ACC112 (cell line): ENCODE data around the gene SORT1.
"Not testable (repeated sequence)": the region's sequence is repeated elsewhere in the genome, so short reads cannot be mapped to it uniquely, and the experiment has no call there.

Experiments
- H2AFZ ChIP-seq: fragments of 200-600 bp; sonication (generic); one replicate; pipeline ENCODE4 v1.6.0; 2017; ENCODE audit warnings: antibody characterized with exemption, low read length; ENCODE audit not compliant: unreplicated experiment
- H3K27ac ChIP-seq: fragments of 200-600 bp; sonication (generic); 2 replicates; pipeline ENCODE4 v1.5.1; 2014; ENCODE audit warnings: low read depth, mild to moderate bottlenecking, antibody characterized with exemption, low read length, moderate library complexity
- H3K27me3 ChIP-seq: fragments of 200-600 bp; sonication (generic); 2 replicates; pipeline ENCODE4 v1.6.1; 2014; ENCODE audit warnings: mild to moderate bottlenecking, antibody characterized with exemption, low read length, moderate library complexity, mixed read lengths; ENCODE audit not compliant: insufficient read depth
- H3K36me3 ChIP-seq: fragments of 200-600 bp; sonication (generic); 2 replicates; pipeline ENCODE4 v1.6.1; 2016; ENCODE audit warnings: mild to moderate bottlenecking, antibody characterized with exemption, low read length, moderate library complexity, mixed read lengths; ENCODE audit not compliant: insufficient read depth
- H3K4me1 ChIP-seq: fragments of 200-600 bp; sonication (generic); one replicate; pipeline ENCODE4 v1.6.1; 2016; ENCODE audit warnings: low read length, mixed read lengths; ENCODE audit not compliant: insufficient read depth, unreplicated experiment, control insufficient read depth
- H3K4me3 ChIP-seq: fragments of 200-600 bp; sonication (generic); 2 replicates; pipeline ENCODE4 v1.5.1; 2014; ENCODE audit warnings: mild to moderate bottlenecking, low read depth, low read length
- H3K79me2 ChIP-seq: fragments of 200-600 bp; sonication (generic); one replicate; pipeline ENCODE4 v1.6.0; 2016; ENCODE audit warnings: low read length; ENCODE audit not compliant: control insufficient read depth, unreplicated experiment, insufficient read depth

SORT1 gene

DNA sequence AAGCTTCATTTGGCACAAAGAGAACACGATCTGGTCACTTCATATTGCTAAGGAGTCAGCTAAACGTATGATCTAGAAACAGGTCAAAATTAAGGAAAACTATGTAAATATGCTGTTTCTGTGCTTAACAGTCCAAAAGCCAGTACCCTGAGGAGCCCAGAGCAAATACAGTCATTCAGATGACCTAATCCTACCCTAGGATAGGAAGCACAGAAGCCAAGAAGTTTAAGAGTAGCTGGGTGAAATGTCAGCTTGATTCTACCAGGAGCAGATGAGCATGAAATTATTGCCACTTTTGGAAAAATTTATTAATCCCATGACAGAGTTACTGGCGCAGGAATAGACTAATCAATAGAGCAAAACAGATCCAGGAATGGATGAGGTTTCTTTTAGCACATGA lies 18.3 kb downstream of the SORT1 start:
- no peaks in the 10 kb centered on the region for H3K36me3 ChIP-seq
- H3K4me1 ChIP-seq: peaks cover 36% of the 10 kb centered on the region
- no peak overlapping the region for H3K4me3 ChIP-seq
- H2AFZ ChIP-seq: no peak overlapping the region
- H3K79me2 ChIP-seq: no peaks in the 10 kb centered on the region
- no peaks in the 10 kb centered on the region for H3K27me3 ChIP-seq
- peak overlapping the region; percentile 68 for H3K27ac ChIP-seq

DNA sequence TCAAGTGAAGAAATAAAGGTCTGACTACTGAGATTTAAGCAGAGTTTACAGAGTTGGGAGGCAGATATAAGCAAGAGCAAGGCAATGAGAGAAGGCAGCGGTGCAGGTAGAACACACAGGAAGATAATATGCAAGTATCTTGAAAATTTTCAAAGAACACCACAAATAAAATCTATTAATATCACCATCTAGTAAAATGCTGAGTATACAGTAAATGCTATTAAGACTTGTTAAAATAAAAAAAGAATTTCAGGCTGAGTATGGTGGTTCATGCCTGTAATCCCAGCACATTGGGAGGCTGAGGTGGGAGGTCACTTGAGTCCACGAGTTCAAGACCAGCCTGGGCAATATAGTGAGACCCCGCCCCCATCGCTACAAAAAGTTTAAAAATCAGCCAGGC lies 20.0 kb downstream of the SORT1 start:
- peaks cover 21% of the 10 kb centered on the region for H3K4me1 ChIP-seq
- H3K27ac ChIP-seq: peak overlapping the region; percentile 67
- H2AFZ ChIP-seq: no peak overlapping the region
- H3K27me3 ChIP-seq: no peaks in the 10 kb centered on the region
- no peaks in the 10 kb centered on the region for H3K36me3 ChIP-seq
- H3K79me2 ChIP-seq: peaks cover 3% of the 10 kb centered on the region
- no peak overlapping the region for H3K4me3 ChIP-seq

DNA sequence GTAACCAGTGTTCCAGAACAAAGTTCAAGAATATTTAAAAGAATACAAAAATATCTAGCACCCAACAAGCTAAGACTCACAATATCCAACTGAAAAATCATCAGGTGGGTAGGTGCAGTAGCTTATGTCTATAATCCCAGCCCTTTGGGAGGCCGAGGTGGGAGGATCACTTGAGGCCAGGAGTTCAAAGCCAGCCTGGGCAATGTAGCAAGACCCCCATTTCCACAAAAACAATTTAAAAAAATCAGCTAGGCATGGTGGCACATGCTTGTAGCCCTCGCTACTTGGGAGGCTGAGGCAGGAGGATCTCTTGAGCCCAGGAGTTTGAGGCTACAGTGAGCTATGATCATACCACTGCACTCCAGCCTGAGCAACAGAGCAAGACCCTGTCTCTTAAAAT lies 24.0 kb downstream of the SORT1 start:
- H3K36me3 ChIP-seq, H3K79me2 ChIP-seq, H2AFZ ChIP-seq, H3K27ac ChIP-seq, H3K27me3 ChIP-seq, H3K4me3 ChIP-seq: not testable (repeated sequence)
- peaks cover 41% of the 10 kb centered on the region for H3K4me1 ChIP-seq

DNA sequence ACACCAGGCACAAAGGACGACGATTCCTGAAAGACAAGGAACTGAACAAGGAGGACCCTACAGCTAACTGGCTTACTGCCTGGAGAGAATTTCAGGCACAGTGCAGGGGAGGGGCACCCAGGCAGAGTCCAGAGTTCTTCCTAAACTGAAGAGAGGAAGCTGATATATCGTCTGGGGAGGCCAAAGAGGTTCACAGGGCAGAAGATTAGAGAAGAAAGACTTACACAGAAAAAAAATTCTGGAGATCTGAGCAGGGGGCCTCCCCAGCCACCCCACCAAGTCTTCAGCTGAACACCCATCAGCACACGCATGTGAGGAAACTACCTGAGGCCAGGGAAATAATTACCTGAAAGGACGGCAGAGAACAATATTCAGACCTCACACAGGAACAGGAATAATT lies 24.6 kb downstream of the SORT1 start:
- peaks cover 44% of the 10 kb centered on the region for H3K4me1 ChIP-seq
- no peaks in the 10 kb centered on the region for H3K36me3 ChIP-seq
- no peak overlapping the region for H2AFZ ChIP-seq
- H3K27ac ChIP-seq: no peak overlapping the region
- H3K27me3 ChIP-seq: no peaks in the 10 kb centered on the region
- peaks cover 3% of the 10 kb centered on the region for H3K79me2 ChIP-seq
- no peak overlapping the region for H3K4me3 ChIP-seq

- H3K4me3 ChIP-seq: no peak overlapping the region
- peak overlapping the region; percentile 94 for H3K27ac ChIP-seq
- H3K79me2 ChIP-seq: peaks cover 3% of the 10 kb centered on the region
- H3K4me1 ChIP-seq: peaks cover 41% of the 10 kb centered on the region
- H3K27me3 ChIP-seq: no peaks in the 10 kb centered on the region
- H2AFZ ChIP-seq: no peak overlapping the region
- no peaks in the 10 kb centered on the region for H3K36me3 ChIP-seq
Observed at GRCh38 chr1:109372281-109372680, 25.4 kb downstream of the SORT1 start.

- Histone ChIP-seq H2AFZ (peak overlapping the region; percentile 26), H3K4me3 (peak overlapping the region; percentile 51), H3K36me3 (no peaks in the 10 kb centered on the region), H3K4me1 (peaks cover 41% of the 10 kb centered on the region), H3K27me3 (no peaks in the 10 kb centered on the region), H3K27ac (peak overlapping the region; percentile 94), H3K79me2 (peaks cover 3% of the 10 kb centered on the region)
Observed at GRCh38 chr1:109371341-109371739, 26.4 kb downstream of the SORT1 start.

DNA sequence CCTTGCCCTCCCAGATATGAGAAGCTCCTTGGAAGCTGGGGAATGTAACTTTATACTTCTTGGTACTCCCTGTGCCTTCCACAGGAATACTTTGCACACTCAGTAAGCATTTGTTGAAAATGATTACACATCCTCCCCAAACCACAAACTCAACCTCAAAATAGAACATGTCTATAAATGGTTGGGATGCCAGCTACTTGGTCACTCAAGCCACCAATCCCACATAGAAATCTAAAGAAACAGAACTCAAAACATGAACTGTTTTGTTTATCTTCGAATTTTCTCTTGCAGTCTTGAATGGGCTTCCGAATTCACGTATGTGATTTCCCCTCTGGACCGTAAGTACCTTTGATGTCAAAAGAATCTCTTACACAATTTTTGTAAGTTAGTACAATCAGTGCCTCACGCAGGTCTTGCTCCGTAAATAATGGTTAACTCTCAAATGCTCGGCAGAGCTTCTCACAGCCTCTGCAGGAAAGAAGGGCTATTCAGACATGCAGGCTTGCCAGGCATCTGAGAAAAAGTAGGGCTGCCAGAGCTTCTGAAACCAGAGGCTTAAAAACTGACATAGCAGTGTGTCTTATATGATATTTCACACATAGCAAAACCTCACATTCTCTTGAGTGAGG lies 26.9 kb downstream of the SORT1 start:
- Histone ChIP-seq H3K4me1 (peaks cover 45% of the 10 kb centered on the region), H2AFZ (peak overlapping the region; percentile 26), H3K27me3 (no peaks in the 10 kb centered on the region), H3K27ac (peak overlapping the region; percentile 94), H3K4me3 (peak overlapping the region; percentile 51), H3K36me3 (no peaks in the 10 kb centered on the region), H3K79me2 (peaks cover 3% of the 10 kb centered on the region)

- H3K79me2 ChIP-seq: peaks cover 3% of the 10 kb centered on the region
- peak overlapping the region; percentile 94 for H3K27ac ChIP-seq
- H3K36me3 ChIP-seq: no peaks in the 10 kb centered on the region
- H3K4me1 ChIP-seq: peaks cover 45% of the 10 kb centered on the region
- no peaks in the 10 kb centered on the region for H3K27me3 ChIP-seq
- no peak overlapping the region for H3K4me3 ChIP-seq
- H2AFZ ChIP-seq: peak overlapping the region; percentile 28
Observed at GRCh38 chr1:109369167-109369746, 28.5 kb downstream of the SORT1 start.

DNA sequence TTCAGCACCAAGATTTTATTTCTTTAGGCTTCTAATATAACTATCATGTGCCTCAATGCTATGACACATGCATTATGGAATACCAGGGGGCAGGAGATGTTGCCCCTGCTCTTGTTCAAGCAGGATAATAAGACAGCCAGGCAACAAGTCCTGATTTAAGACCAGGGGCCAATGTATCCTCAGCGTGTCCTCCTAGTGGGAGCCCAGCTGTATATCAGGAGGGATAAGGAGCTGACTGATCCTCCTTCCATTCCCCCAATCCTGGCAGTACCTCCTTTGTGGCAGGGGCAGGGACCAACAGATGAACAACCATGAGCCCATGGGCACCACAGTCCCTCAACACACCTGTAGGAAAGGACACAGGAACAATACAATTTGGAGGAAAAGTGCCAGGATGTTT lies 29.3 kb downstream of the SORT1 start:
- H3K4me3 ChIP-seq: no peak overlapping the region
- H3K79me2 ChIP-seq: peaks cover 3% of the 10 kb centered on the region
- H3K27ac ChIP-seq: no peak overlapping the region
- H3K27me3 ChIP-seq: no peaks in the 10 kb centered on the region
- peaks cover 45% of the 10 kb centered on the region for H3K4me1 ChIP-seq
- H2AFZ ChIP-seq: no peak overlapping the region
- no peaks in the 10 kb centered on the region for H3K36me3 ChIP-seq

DNA sequence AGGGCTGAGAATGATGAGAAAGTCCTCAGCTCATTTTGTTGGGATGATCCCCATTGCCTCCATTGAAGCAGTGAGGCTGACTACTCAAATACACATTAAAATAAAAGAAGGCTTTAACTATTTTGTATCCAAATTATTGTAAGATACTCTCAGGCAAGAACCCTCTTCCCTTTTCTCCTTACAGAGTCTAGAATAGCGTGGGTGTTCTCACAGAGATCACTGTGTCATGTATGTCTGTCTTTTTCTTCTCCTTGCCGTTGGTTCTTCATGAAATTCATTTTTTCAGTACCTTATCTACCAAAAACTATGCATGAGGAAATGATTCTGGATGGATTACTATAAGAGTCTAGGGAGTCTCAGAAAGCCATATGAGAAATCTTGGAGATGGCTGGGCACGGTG lies 30.1 kb downstream of the SORT1 start:
- no peaks in the 10 kb centered on the region for H3K79me2 ChIP-seq
- H3K4me1 ChIP-seq: peaks cover 45% of the 10 kb centered on the region
- H2AFZ ChIP-seq: no peak overlapping the region
- H3K27ac ChIP-seq: no peak overlapping the region
- no peak overlapping the region for H3K4me3 ChIP-seq
- H3K36me3 ChIP-seq: no peaks in the 10 kb centered on the region
- no peaks in the 10 kb centered on the region for H3K27me3 ChIP-seq

DNA sequence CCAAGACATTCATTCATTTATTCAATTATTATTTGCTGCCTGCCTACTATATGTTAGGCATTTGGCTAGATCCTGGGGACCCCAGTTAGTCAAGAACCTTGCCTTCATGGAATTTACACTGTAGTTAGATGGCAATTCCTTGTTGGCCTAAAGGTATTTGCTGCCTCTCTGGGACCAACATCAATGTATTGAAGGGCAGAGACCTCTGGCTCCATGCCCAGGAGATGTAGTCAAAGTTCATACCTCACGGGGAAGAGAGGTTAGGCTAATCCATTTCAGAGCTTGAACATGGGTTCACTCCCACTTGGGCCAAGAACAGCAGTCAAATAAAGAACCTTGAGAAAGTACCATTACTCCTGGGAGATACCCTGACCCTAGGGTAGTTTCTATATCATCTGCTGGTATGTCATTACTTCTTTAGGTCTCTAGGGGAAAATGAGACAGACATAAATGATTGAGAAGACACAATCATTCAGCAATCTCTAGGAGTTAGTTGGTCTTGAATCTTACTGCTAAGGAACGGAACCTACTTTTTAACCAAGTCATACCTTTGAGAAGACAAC lies 32.0 kb downstream of the SORT1 start:
- Histone ChIP-seq H2AFZ (no peak overlapping the region), H3K4me3 (no peak overlapping the region), H3K79me2 (no peaks in the 10 kb centered on the region), H3K27me3 (no peaks in the 10 kb centered on the region), H3K36me3 (no peaks in the 10 kb centered on the region), H3K27ac (no peak overlapping the region), H3K4me1 (peaks cover 48% of the 10 kb centered on the region)
